ENCODE measurements around the gene SLC22A23.

SLC22A23 gene

GRCh38 chr6:3394671-3395070 is 62.2 kb downstream of the SLC22A23 start:
- Histone ChIP-seq H3K36me3 (ENCODE audit: control insufficient read depth in 2 of 2, insufficient read depth in 1 of 2, low read length in 2 of 2) (no peaks in the 10 kb centered on the region), H3K4me1 (ENCODE audit: control insufficient read depth, insufficient read depth, low read length) (peaks cover 11% of the 10 kb centered on the region; the same call in 1 of the 2 replicates), H3K4me3 (ENCODE audit: low read depth, low read length) (no peak overlapping the region), H3K9me3 (ENCODE audit: control insufficient read depth, insufficient read depth, low read depth, low read length) (no peaks in the 10 kb centered on the region), H3K27ac (ENCODE audit: extremely low read depth, low read depth, low read length) (no peak overlapping the region)
- ChIA-PET POLR2A (no interaction called here), CTCF (interaction anchor here (0.7 to 0.9 kb wide), 2 partner anchors 16 to 1556 kb away, joined by 3 read pairs; no protein-coding TSS in a partner anchor)
- TF ChIP-seq ZEB2 (tag by site-specific recombination; IDR thresholded peaks at IDR 0.05) (no peak), ZNF449 (tag by site-specific recombination; IDR thresholded peaks at IDR 0.05) (0 out of 2 replicates have a peak, but pooled peaks have one; percentile 57), WT1 (tag by site-specific recombination; IDR thresholded peaks at IDR 0.05) (no peak)

- peak; percentile 87 for TF ChIP-seq ZIC2 (tag by site-specific recombination; IDR thresholded peaks at IDR 0.05)
- peak; percentile 93 for TF ChIP-seq GLIS1 (tag by site-specific recombination; IDR thresholded peaks at IDR 0.05)
- TF ChIP-seq IKZF3 (tag by site-specific recombination; IDR thresholded peaks at IDR 0.05) = 0 out of 2 replicates have a peak, but pooled peaks have one; percentile 10
- peak; percentile 80 for TF ChIP-seq FEZF1 (tag by site-specific recombination; IDR thresholded peaks at IDR 0.05)
- TF ChIP-seq WT1 (tag by site-specific recombination; IDR thresholded peaks at IDR 0.05) = no peak
- no peak for TF ChIP-seq RBAK (tag by site-specific recombination; IDR thresholded peaks at IDR 0.05)
- TF ChIP-seq ZNF473 (tag by site-specific recombination; IDR thresholded peaks at IDR 0.05) = no peak
- TF ChIP-seq ZNF600 (tag by site-specific recombination; IDR thresholded peaks at IDR 0.05) = peak; percentile 26; the same call in 1 of the 2 replicates
- TF ChIP-seq ZBTB17 (tag by site-specific recombination; IDR thresholded peaks at IDR 0.05) = peak; percentile 87
- TF ChIP-seq ZNF341 (tag by site-specific recombination; IDR thresholded peaks at IDR 0.05; ENCODE audit: low read depth) = peak; percentile 65
- Histone ChIP-seq H3K9me3 (ENCODE audit: control insufficient read depth, insufficient read depth, low read depth, low read length) (no peaks in the 10 kb centered on the region), H3K4me1 (ENCODE audit: control insufficient read depth, insufficient read depth, low read length) (peaks cover 11% of the 10 kb centered on the region; the same call in 1 of the 2 replicates), H3K36me3 (ENCODE audit: control insufficient read depth in 2 of 2, insufficient read depth in 1 of 2, low read length in 2 of 2) (no peaks in the 10 kb centered on the region), H3K27ac (ENCODE audit: extremely low read depth, low read depth, low read length) (no peak overlapping the region; the same call in 1 of the 2 replicates), H3K4me3 (ENCODE audit: low read depth, low read length) (no peak overlapping the region)
- CTCF ChIA-PET = interaction anchor here (1.2 kb wide), 2 partner anchors 13 to 17 kb away, joined by 4 to 7 read pairs; no protein-coding TSS in a partner anchor
- POLR2A ChIA-PET = interaction anchor here (0.6 kb wide), 1 partner anchor 133 kb away, joined by 7 read pairs; no protein-coding TSS in a partner anchor
Measured at GRCh38 chr6:3393836-3394202, 63.0 kb downstream of the SLC22A23 start.

- Histone ChIP-seq H3K36me3 (ENCODE audit: control insufficient read depth in 2 of 2, insufficient read depth in 1 of 2, low read length in 2 of 2) (no peaks in the 10 kb centered on the region), H3K4me1 (ENCODE audit: control insufficient read depth, insufficient read depth, low read length) (peaks cover 11% of the 10 kb centered on the region; the same call in 1 of the 2 replicates), H3K4me3 (ENCODE audit: low read depth, low read length) (no peak overlapping the region), H3K9me3 (ENCODE audit: control insufficient read depth, insufficient read depth, low read depth, low read length) (no peaks in the 10 kb centered on the region), H3K27ac (ENCODE audit: extremely low read depth, low read depth, low read length) (no peak overlapping the region; the same call in 1 of the 2 replicates)
- POLR2A ChIA-PET = no interaction called here
- CTCF ChIA-PET = interaction anchor here (1.2 kb wide), 2 partner anchors 13 to 18 kb away, joined by 4 to 7 read pairs; no protein-coding TSS in a partner anchor
- TF ChIP-seq ZNF266 (tag by site-specific recombination; IDR thresholded peaks at IDR 0.05; ENCODE audit: low read depth) = no peak
- TF ChIP-seq KLF1 (tag by site-specific recombination; IDR thresholded peaks at IDR 0.05) = 0 out of 2 replicates have a peak, but pooled peaks have one; percentile 17
- no peak for TF ChIP-seq ZNF610 (tag by site-specific recombination; IDR thresholded peaks at IDR 0.05; ENCODE audit: borderline replicate concordance)
- TF ChIP-seq ZNF785 (tag by site-specific recombination; IDR thresholded peaks at IDR 0.05) = no peak
- TF ChIP-seq ZNF16 (tag by site-specific recombination; IDR thresholded peaks at IDR 0.05; ENCODE audit: low read depth) = no peak
Measured at GRCh38 chr6:3392930-3393835, 63.7 kb downstream of the SLC22A23 start.
